PC-3 (cell line): ENCODE measurements around the gene RNF166. TPM values are rescaled to one million over a fixed set of nuclear protein-coding genes. Genes with fewer than 3 reads are reported as not detected.

Experiments used
- ATAC-seq: fragments of 200-7000 bp; cut with Tn5 transposase; 2 replicates; pipeline ENCODE4 v1.9.1; 2020; ENCODE audit warnings: mild to moderate bottlenecking, moderate library complexity
- BruUV-seq: library from RNA; stranded (reverse); fragments of 400-500 nt; replicated peaks from 2 replicates; lab custom pipeline; 2021; lab: Mats Ljungman, UMichigan
- CTCF ChIA-PET: fragments of 300-600 bp; sonication (Branson Sonifier 250); formaldehyde crosslinking; loops from one replicate; lab custom pipeline; 2022; ENCODE audit warnings: antibody characterized with exemption; lab: Charles Lee
- POLR2A ChIA-PET: fragments of 300-600 bp; sonication (Branson Sonifier 250); formaldehyde crosslinking; loops from one replicate; lab custom pipeline; 2022; ENCODE audit warnings: antibody characterized with exemption; ENCODE audit not compliant: unreplicated experiment; lab: Charles Lee
- DNase-seq: peaks from one replicate; pipeline ENCODE4 v3.0.0-alpha.2; 2015
- H2AFZ ChIP-seq: fragments of 300-600 bp; sonication (generic); 2 replicates; pipeline ENCODE4 v1.6.0; 2016; ENCODE audit warnings: antibody characterized with exemption, low read length
- H3F3A ChIP-seq: fragments of 300-600 bp; sonication (generic); one replicate; pipeline ENCODE4 v1.6.0; 2017; ENCODE audit warnings: antibody characterized with exemption, low read length, control low read depth, mild to moderate bottlenecking; ENCODE audit not compliant: unreplicated experiment
- H3K27ac ChIP-seq: fragments of 300-600 bp; sonication (generic); 2 replicates; pipeline ENCODE4 v1.5.1; 2016; ENCODE audit warnings: mild to moderate bottlenecking, low read length
- H3K27me3 ChIP-seq: fragments of 300-600 bp; sonication (generic); 2 replicates; pipeline ENCODE4 v1.6.1; 2016; ENCODE audit warnings: low read length, mixed read lengths
- H3K36me3 ChIP-seq: fragments of 300-600 bp; sonication (generic); 2 replicates; pipeline ENCODE4 v1.6.1; 2016; ENCODE audit warnings: low read depth, mixed run types, low read length, mixed read lengths
- H3K4me1 ChIP-seq: fragments of 300-600 bp; sonication (generic); 2 replicates; pipeline ENCODE4 v1.5.1; 2016; ENCODE audit warnings: low read length; ENCODE audit not compliant: insufficient read depth
- H3K4me2 ChIP-seq: fragments of 300-600 bp; sonication (generic); 2 replicates; pipeline ENCODE4 v1.6.0; 2016; ENCODE audit warnings: low read length
- H3K4me3 ChIP-seq: fragments of 300-600 bp; sonication (generic); 2 replicates; pipeline ENCODE4 v1.5.1; 2016; ENCODE audit warnings: mild to moderate bottlenecking, low read length, mixed read lengths
- H3K79me2 ChIP-seq: fragments of 300-600 bp; sonication (generic); 2 replicates; pipeline ENCODE4 v1.6.1; 2017; ENCODE audit warnings: low read length, mixed read lengths
- H3K9ac ChIP-seq: fragments of 300-600 bp; sonication (generic); 2 replicates; pipeline ENCODE4 v1.6.0; 2016; ENCODE audit warnings: mild to moderate bottlenecking, low read length
- H3K9me2 ChIP-seq: fragments of 300-600 bp; sonication (generic); replicated peaks from 2 replicates; pipeline ENCODE4 v1.6.1; 2016; ENCODE audit warnings: mixed run types, low read length, mixed read lengths
- H3K9me3 ChIP-seq: fragments of 300-600 bp; sonication (generic); 2 replicates; pipeline ENCODE4 v1.6.1; 2016; ENCODE audit warnings: low read length, mixed read lengths
- H4K20me1 ChIP-seq: fragments of 300-600 bp; sonication (generic); 2 replicates; pipeline ENCODE4 v1.6.1; 2016; ENCODE audit warnings: low read length, mixed read lengths
- CTCF ChIP-seq: fragments of 300-600 bp; sonication (generic); conservative IDR thresholded peaks from 2 replicates; pipeline ENCODE4 v1.5.1; 2017; ENCODE audit warnings: antibody characterized with exemption, low read depth, mild to moderate bottlenecking, low read length
- EZH2 ChIP-seq: fragments of 300-600 bp; sonication (generic); IDR thresholded peaks from one replicate; pipeline ENCODE4 v1.6.1; 2017; ENCODE audit warnings: antibody characterized with exemption, mild to moderate bottlenecking, low read length; ENCODE audit not compliant: unreplicated experiment
- EZH2phosphoT487 ChIP-seq: fragments of 300-600 bp; sonication (generic); IDR thresholded peaks from 2 replicates; pipeline ENCODE4 v1.6.1; 2018; ENCODE audit warnings: mild to moderate bottlenecking, antibody characterized with exemption, low read length, borderline replicate concordance
- intact Hi-C: fragments of 100-400 bp; cut with micrococcal nuclease; formaldehyde crosslinking; loops from 2 replicates; pipeline ENCODE4 v1.9.0; 2023
- total RNA-seq: library from RNA; depleted of rRNA; stranded (reverse); fragments of >200 nt; gene quantifications from 2 replicates; pipeline ENCODE4 v1.2.3, GENCODE V29; 2014

RNF166 gene
- total RNA-seq, 1 experiment from 2014 or later, result 28.8 TPM

- Histone ChIP-seq H3K36me3 (no peaks in the 10 kb centered on the region; the same call in 1 of the 2 replicates), H4K20me1 (no peaks in the 10 kb centered on the region), H3K4me3 (no peak overlapping the region), H3K27ac (no peak overlapping the region), H2AFZ (no peak overlapping the region), H3K9me3 (no peaks in the 10 kb centered on the region), H3K4me1 (no peaks in the 10 kb centered on the region), H3K27me3 (no peaks in the 10 kb centered on the region), H3F3A (no peaks in the 10 kb centered on the region), H3K79me2 (peaks cover 49% of the 10 kb centered on the region), H3K9ac (no peak overlapping the region), H3K9me2 (no peaks in the 10 kb centered on the region), H3K4me2 (no peak overlapping the region)
- BruUV-seq, result no TSS peak
- no peak for DNase-seq
- POLR2A ChIA-PET, result no interaction called here
- intact Hi-C loops, result no loop called here
- CTCF ChIA-PET, result no interaction called here
- TF ChIP-seq EZH2phosphoT487, result no peak
- TF ChIP-seq EZH2, result no peak
- TF ChIP-seq CTCF, result no peak
- ATAC-seq, result no peak
These were observed 4.3 kb upstream of the RNF166 start for GRCh38 chr16:88710556-88710955.

GRCh38 chr16:88706965-88707826 is 988 bp upstream of the RNF166 start:
- intact Hi-C loops, result no loop called here
- no peaks in the 10 kb centered on the region for H3K27me3 ChIP-seq
- POLR2A ChIA-PET, result no interaction called here
- DNase-seq (no peak), ATAC-seq (no peak)
- no peaks in the 10 kb centered on the region for H3K9me3 ChIP-seq
- 0 out of 2 replicates have a peak, but pooled peaks cover 4% of the 10 kb centered on the region for H3K4me1 ChIP-seq
- no peaks in the 10 kb centered on the region for H3K36me3 ChIP-seq
- H3K9ac ChIP-seq, result peak overlapping the region; percentile 95
- peaks cover 58% of the 10 kb centered on the region for H3K79me2 ChIP-seq
- H3K9me2 ChIP-seq, result no peaks in the 10 kb centered on the region
- BruUV-seq, result TSS peak; percentile 53
- CTCF ChIA-PET, result interaction anchor here (0.6 kb wide), 1 partner anchor 29 kb away, joined by 3 read pairs; no protein-coding TSS in a partner anchor
- H3K4me2 ChIP-seq, result peak overlapping the region; percentile 97
- H3K4me3 ChIP-seq, result peak overlapping the region; percentile 97
- H2AFZ ChIP-seq, result peak overlapping the region; percentile 74; the same call in 1 of the 2 replicates
- TF ChIP-seq CTCF (no peak), EZH2 (no peak), EZH2phosphoT487 (no peak)
- H3F3A ChIP-seq, result no peaks in the 10 kb centered on the region
- peak overlapping the region; percentile 32; the same call in 1 of the 2 replicates for H3K27ac ChIP-seq
- no peaks in the 10 kb centered on the region for H4K20me1 ChIP-seq

- TF ChIP-seq CTCF, result no peak
- TF ChIP-seq EZH2phosphoT487, result no peak
- Histone ChIP-seq H3K79me2 (peaks cover 51% of the 10 kb centered on the region), H3K9ac (peak overlapping the region; percentile 95), H3K9me2 (no peaks in the 10 kb centered on the region), H3F3A (no peaks in the 10 kb centered on the region), H3K4me2 (peak overlapping the region; percentile 96), H3K4me1 (peaks cover 11% of the 10 kb centered on the region), H3K27me3 (no peaks in the 10 kb centered on the region), H3K4me3 (peak overlapping the region; percentile 97), H2AFZ (no peak overlapping the region), H3K36me3 (no peaks in the 10 kb centered on the region), H4K20me1 (no peaks in the 10 kb centered on the region), H3K9me3 (no peaks in the 10 kb centered on the region), H3K27ac (no peak overlapping the region)
- ATAC-seq (peak; percentile 14), DNase-seq (no peak)
- intact Hi-C loops, result no loop called here
- ChIA-PET CTCF (no interaction called here), POLR2A (no interaction called here)
- BruUV-seq, result no TSS peak
These were observed 393 bp downstream of the RNF166 start for GRCh38 chr16:88705801-88706228.
